SJCRH30 (cell line): ENCODE results near the gene GDPD3. TPM values are rescaled to one million over a fixed set of nuclear protein-coding genes. Genes with fewer than 3 reads are reported as not detected.

Experiments used
- DNase-seq, 2 experiments: peaks; one replicate each; pipeline ENCODE4 v3.0.0-alpha.2; 2015 to 2020
- H3K27ac ChIP-seq: fragments of 250-450 bp; sonication (Bioruptor Pico); 2 replicates; pipeline ENCODE4 v1.5.1; 2020; ENCODE audit warnings: mild to moderate bottlenecking, moderate library complexity
- H3K27me3 ChIP-seq: fragments of 250-450 bp; sonication (Bioruptor Pico); 2 replicates; pipeline ENCODE4 v1.5.1; 2020; ENCODE audit warnings: mild to moderate bottlenecking, moderate library complexity
- H3K36me3 ChIP-seq: fragments of 250-450 bp; sonication (Bioruptor Pico); 2 replicates; pipeline ENCODE4 v1.5.1; 2020; ENCODE audit warnings: mild to moderate bottlenecking, moderate library complexity
- H3K4me1 ChIP-seq: fragments of 250-450 bp; sonication (Bioruptor Pico); 2 replicates; pipeline ENCODE4 v1.5.1; 2020; ENCODE audit warnings: mild to moderate bottlenecking, moderate library complexity
- H3K4me3 ChIP-seq: fragments of 250-450 bp; sonication (Bioruptor Pico); 2 replicates; pipeline ENCODE4 v1.5.1; 2020; ENCODE audit warnings: mild to moderate bottlenecking, moderate library complexity
- H3K9me3 ChIP-seq: fragments of 250-450 bp; sonication (Bioruptor Pico); replicated peaks from 2 replicates; pipeline ENCODE4 v1.5.1; 2020; ENCODE audit warnings: mild to moderate bottlenecking, moderate library complexity
- total RNA-seq: library from RNA; depleted of rRNA; stranded (reverse); fragments of >200 nt; shearing (Covaris generic); gene quantifications from 2 replicates; pipeline ENCODE4 v1.2.3, GENCODE V29; 2014; rRNA removed

GDPD3 gene
- total RNA-seq, 1 experiment from 2014 or later, result 1.0 TPM

- H3K4me1 ChIP-seq, result peaks cover 17% of the 10 kb centered on the region
- no peaks in the 10 kb centered on the region for H3K9me3 ChIP-seq
These were observed 47.2 kb downstream of the GDPD3 start for GRCh38 chr16:30065943-30066760.

GRCh38 chr16:30065102-30065942 is 48.0 kb downstream of the GDPD3 start, which contains the start of gene ALDOA:
TSS of gene ALDOA (plus strand) at chr16:30065760. CDS start at chr16:30066898, 1,138 bp downstream.
- peaks cover 25% of the 10 kb centered on the region for H3K4me1 ChIP-seq
- H3K27me3 ChIP-seq, result no peaks in the 10 kb centered on the region
- H3K4me3 ChIP-seq, result peak within 1 kb of the TSS; percentile 83
- no peaks in the 10 kb centered on the region for H3K9me3 ChIP-seq
- DNase-seq, result peak; percentile 96
- H3K36me3 ChIP-seq, result peaks cover 38% of the 10 kb centered on the region
- peak within 1 kb of the TSS; percentile 86 for H3K27ac ChIP-seq

More at GRCh38 chr16:30065943-30066760, 47.2 kb downstream of the GDPD3 start:
- DNase-seq, result peak; percentile 31 to 51
- Histone ChIP-seq H3K4me3 (peak overlapping the region; percentile 83), H3K36me3 (peaks cover 46% of the 10 kb centered on the region), H3K27ac (peak overlapping the region; percentile 86), H3K27me3 (no peaks in the 10 kb centered on the region)

GRCh38 chr16:30064729-30065101 is 48.6 kb downstream of the GDPD3 start:
- H3K9me3 ChIP-seq, result no peaks in the 10 kb centered on the region
- DNase-seq, result no peak
- peaks cover 25% of the 10 kb centered on the region for H3K4me1 ChIP-seq
- peak overlapping the region; percentile 83 for H3K4me3 ChIP-seq
- no peaks in the 10 kb centered on the region for H3K27me3 ChIP-seq
- peak overlapping the region; percentile 86 for H3K27ac ChIP-seq
- H3K36me3 ChIP-seq, result peaks cover 32% of the 10 kb centered on the region

GRCh38 chr16:30063893-30064728 is 49.2 kb downstream of the GDPD3 start:
- H3K4me1 ChIP-seq, result peaks cover 25% of the 10 kb centered on the region

GRCh38 chr16:30063278-30063892 is 50.0 kb downstream of the GDPD3 start:
- Histone ChIP-seq H3K4me3 (peak overlapping the region; percentile 83), H3K27ac (peak overlapping the region; percentile 86), H3K27me3 (no peaks in the 10 kb centered on the region), H3K36me3 (peaks cover 18% of the 10 kb centered on the region), H3K4me1 (peaks cover 25% of the 10 kb centered on the region), H3K9me3 (no peaks in the 10 kb centered on the region)
- DNase-seq, result peak; percentile 32 to 63

More at GRCh38 chr16:30063893-30064728, 49.2 kb downstream of the GDPD3 start:
- H3K27me3 ChIP-seq, result no peaks in the 10 kb centered on the region
- peaks cover 26% of the 10 kb centered on the region for H3K36me3 ChIP-seq
- H3K4me3 ChIP-seq, result peak overlapping the region; percentile 83
- H3K27ac ChIP-seq, result peak overlapping the region; percentile 86
- DNase-seq, result peak; percentile 61 to 65
- no peaks in the 10 kb centered on the region for H3K9me3 ChIP-seq

GRCh38 chr16:30060836-30061554 is 52.3 kb downstream of the GDPD3 start:
- Histone ChIP-seq H3K27me3 (no peaks in the 10 kb centered on the region), H3K4me3 (no peak overlapping the region), H3K36me3 (no peaks in the 10 kb centered on the region), H3K27ac (peak overlapping the region; percentile 14; the same call in 1 of the 2 replicates), H3K9me3 (no peaks in the 10 kb centered on the region), H3K4me1 (peaks cover 25% of the 10 kb centered on the region)
- DNase-seq, result peak; percentile 71 to 86

- no peak for DNase-seq
- H3K27ac ChIP-seq, result peak overlapping the region; percentile 14; the same call in 1 of the 2 replicates
- H3K36me3 ChIP-seq, result no peaks in the 10 kb centered on the region
- no peak overlapping the region for H3K4me3 ChIP-seq
- H3K4me1 ChIP-seq, result peaks cover 25% of the 10 kb centered on the region
- no peaks in the 10 kb centered on the region for H3K27me3 ChIP-seq
- no peaks in the 10 kb centered on the region for H3K9me3 ChIP-seq
These were observed 53.0 kb downstream of the GDPD3 start for GRCh38 chr16:30060346-30060745.

GRCh38 chr16:30054959-30055553 is 58.3 kb downstream of the GDPD3 start:
- H3K27me3 ChIP-seq, result no peaks in the 10 kb centered on the region
- no peaks in the 10 kb centered on the region for H3K4me1 ChIP-seq
- H3K4me3 ChIP-seq, result no peak overlapping the region
- DNase-seq, result no peak
- no peaks in the 10 kb centered on the region for H3K9me3 ChIP-seq
- H3K27ac ChIP-seq, result no peak overlapping the region
- H3K36me3 ChIP-seq, result no peaks in the 10 kb centered on the region

Other genes starting within 250 kb of the GDPD3 start
- gene SEZ6L2, start 214.0 kb downstream of the GDPD3 start, total RNA-seq, result not detected in 2 replicates
- gene ASPHD1, start 213.0 kb downstream of the GDPD3 start, total RNA-seq, result 0.06 and 0.35 TPM in 2 replicates
- gene KCTD13, start 187.3 kb downstream of the GDPD3 start, total RNA-seq, result 3.5 and 5.3 TPM in 2 replicates
- gene TMEM219, start 151.5 kb downstream of the GDPD3 start, total RNA-seq, result 29.8 and 32.1 TPM in 2 replicates
- gene TAOK2, start 139.7 kb downstream of the GDPD3 start, total RNA-seq, result 27.3 and 30.6 TPM in 2 replicates
- 10.9 and 12.5 TPM in 2 replicates for gene HIRIP3, start 117.9 kb downstream of the GDPD3 start, total RNA-seq
- gene INO80E, start 117.3 kb downstream of the GDPD3 start, total RNA-seq, result 54.5 and 55.7 TPM in 2 replicates
- not detected in 2 replicates for gene DOC2A, start 102.5 kb downstream of the GDPD3 start, total RNA-seq
- not detected in 2 replicates for gene C16orf92, start 90.3 kb downstream of the GDPD3 start, total RNA-seq
- gene TLCD3B, start 82.3 kb downstream of the GDPD3 start, total RNA-seq, result 0.49 and 0.58 TPM in 2 replicates
- gene ALDOA, start 47.8 kb downstream of the GDPD3 start, total RNA-seq, result 646 and 744 TPM in 2 replicates
- gene PPP4C, start 37.5 kb downstream of the GDPD3 start, total RNA-seq, result 96.7 and 99.4 TPM in 2 replicates
- gene TBX6, start 21.6 kb downstream of the GDPD3 start, total RNA-seq, result 0.18 and 0.73 TPM in 2 replicates
- gene YPEL3, start 17.3 kb downstream of the GDPD3 start, total RNA-seq, result 10.3 and 13.0 TPM in 2 replicates
- gene MAPK3, start 9.7 kb upstream of the GDPD3 start, total RNA-seq, result 25.8 and 31.6 TPM in 2 replicates
- 5.6 and 7.0 TPM in 2 replicates for gene CORO1A, start 70.1 kb upstream of the GDPD3 start, total RNA-seq
- gene BOLA2B, start 80.1 kb upstream of the GDPD3 start, total RNA-seq, result 38.1 and 50.8 TPM in 2 replicates
- gene SLX1A, start 80.3 kb upstream of the GDPD3 start, total RNA-seq, result 15.2 and 21.7 TPM in 2 replicates
- gene SULT1A3, start 85.7 kb upstream of the GDPD3 start, total RNA-seq, result 2.2 and 4.3 TPM in 2 replicates
- 2.3 and 3.9 TPM in 2 replicates for gene NPIPB13, start 134.9 kb upstream of the GDPD3 start, total RNA-seq
- 52.2 and 52.3 TPM in 2 replicates for gene CD2BP2, start 241.8 kb upstream of the GDPD3 start, total RNA-seq